ENCODE measurements around the gene KCNK4.

Gene KCNK4

DNA sequence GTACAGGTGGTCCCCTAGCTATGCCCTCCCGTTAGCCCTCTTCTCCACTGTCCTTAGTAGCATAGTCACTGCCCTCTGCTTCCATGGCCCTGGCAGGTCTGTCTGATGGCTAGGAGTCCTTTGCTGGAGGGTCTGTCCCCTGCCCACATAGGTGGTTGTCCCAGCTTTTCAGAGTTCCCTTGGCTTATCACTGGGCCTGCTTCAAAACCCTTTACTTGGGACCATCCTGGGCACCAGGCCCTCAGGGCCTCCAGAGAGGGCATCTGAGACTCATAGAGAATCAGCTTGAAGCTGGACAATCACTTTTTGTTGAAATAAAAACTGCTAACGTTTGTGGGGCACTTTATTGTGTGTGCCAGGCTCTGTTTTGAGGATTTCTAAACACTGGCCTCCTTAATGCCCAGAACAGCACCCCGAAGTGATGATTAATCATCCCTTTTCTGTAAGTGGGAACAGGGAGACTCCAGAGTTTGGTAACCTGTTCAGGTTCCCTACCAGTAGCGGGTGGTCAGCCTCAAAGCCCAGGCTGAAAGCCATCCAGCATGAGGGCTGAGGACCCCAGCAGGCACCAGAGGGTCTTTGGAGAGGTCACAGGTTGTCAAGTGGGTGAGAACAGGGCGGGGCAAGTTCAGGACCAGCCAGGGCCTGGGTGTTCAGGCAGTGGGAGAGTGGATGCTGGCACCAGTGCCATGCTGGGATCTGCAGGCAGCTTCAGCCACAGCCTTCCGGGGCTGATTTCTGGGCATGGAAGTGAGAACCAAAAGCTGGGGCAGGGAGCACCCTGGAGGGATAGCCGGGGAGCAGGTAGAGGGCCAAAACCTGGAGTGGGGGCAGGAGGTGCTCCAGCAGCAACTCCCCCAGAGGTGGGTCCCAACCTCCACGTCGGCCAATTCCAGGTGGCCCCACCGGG lies 495 bp upstream of the KCNK4 start:
- no peak overlapping the region for H3K4me3 ChIP-seq (ENCODE audit: low read depth, low read length)
- CTCF ChIA-PET: interaction anchor here (3.1 to 10.7 kb wide), 3 partner anchors 7 to 39 kb away, joined by 10 to 166 read pairs (median 15); partner anchors contain the start of genes CATSPERZ, ESRRA and PLCB3
- TF ChIP-seq, protein P1, sequence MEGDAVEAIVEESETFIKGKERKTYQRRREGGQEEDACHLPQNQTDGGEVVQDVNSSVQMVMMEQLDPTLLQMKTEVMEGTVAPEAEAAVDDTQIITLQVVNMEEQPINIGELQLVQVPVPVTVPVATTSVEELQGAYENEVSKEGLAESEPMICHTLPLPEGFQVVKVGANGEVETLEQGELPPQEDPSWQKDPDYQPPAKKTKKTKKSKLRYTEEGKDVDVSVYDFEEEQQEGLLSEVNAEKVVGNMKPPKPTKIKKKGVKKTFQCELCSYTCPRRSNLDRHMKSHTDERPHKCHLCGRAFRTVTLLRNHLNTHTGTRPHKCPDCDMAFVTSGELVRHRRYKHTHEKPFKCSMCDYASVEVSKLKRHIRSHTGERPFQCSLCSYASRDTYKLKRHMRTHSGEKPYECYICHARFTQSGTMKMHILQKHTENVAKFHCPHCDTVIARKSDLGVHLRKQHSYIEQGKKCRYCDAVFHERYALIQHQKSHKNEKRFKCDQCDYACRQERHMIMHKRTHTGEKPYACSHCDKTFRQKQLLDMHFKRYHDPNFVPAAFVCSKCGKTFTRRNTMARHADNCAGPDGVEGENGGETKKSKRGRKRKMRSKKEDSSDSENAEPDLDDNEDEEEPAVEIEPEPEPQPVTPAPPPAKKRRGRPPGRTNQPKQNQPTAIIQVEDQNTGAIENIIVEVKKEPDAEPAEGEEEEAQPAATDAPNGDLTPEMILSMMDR (IDR thresholded peaks at IDR 0.05; ENCODE audit: insufficient read depth, low read length, missing control alignments): no peak
- no peak for DNase-seq (ENCODE audit: low read depth, low spot score)
- POLR2A ChIA-PET: no interaction called here

DNA sequence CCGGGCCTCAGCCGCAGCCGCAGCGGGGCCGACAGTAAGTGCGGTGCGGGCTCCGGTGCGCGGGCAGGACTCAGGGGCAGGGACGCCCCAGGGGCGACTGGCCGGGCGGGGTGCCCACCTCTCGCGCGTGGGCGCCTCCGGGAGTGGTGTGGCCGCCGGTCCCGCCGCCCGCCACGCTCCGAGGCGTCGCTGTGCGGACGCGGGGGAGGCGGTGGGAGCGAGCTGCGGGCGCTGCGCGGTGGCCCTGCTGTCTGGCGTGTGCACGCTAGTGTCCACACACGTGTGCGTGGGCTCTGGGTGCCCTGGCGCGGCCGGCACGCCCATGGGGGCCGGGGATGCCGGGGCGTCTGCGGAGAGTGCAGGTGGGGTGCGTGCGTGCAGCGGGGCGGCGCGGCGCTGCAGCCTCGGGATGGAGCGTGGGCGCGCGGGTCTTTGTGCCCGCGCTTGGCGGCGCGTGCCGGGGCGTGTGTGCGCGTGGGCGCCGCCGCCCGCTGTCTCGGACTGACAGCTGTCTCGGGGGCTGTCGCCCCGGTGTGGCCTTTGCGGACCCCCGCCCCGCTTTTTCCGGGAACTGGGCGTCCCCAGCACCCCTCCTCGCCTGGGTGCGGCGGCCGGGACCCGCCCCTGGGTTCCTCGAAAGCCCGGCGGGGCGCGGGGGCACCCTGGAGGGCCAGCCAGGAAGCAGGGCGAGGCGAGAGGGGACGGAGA lies 804 bp downstream of the KCNK4 start:
- peak overlapping the region; percentile 29 for H3K4me3 ChIP-seq (ENCODE audit: low read depth, low read length)
- no peak for DNase-seq (ENCODE audit: low read depth, low spot score)
- CTCF ChIA-PET: interaction anchor here (1.0 to 10.7 kb wide), 7 partner anchors 9 to 87 kb away, joined by 3 to 166 read pairs (median 10); partner anchors contain the start of genes CATSPERZ, ESRRA and PLCB3
- POLR2A ChIA-PET: no interaction called here
- TF ChIP-seq, protein P1 (IDR thresholded peaks at IDR 0.05; ENCODE audit: insufficient read depth, low read length, missing control alignments): no peak

DNA sequence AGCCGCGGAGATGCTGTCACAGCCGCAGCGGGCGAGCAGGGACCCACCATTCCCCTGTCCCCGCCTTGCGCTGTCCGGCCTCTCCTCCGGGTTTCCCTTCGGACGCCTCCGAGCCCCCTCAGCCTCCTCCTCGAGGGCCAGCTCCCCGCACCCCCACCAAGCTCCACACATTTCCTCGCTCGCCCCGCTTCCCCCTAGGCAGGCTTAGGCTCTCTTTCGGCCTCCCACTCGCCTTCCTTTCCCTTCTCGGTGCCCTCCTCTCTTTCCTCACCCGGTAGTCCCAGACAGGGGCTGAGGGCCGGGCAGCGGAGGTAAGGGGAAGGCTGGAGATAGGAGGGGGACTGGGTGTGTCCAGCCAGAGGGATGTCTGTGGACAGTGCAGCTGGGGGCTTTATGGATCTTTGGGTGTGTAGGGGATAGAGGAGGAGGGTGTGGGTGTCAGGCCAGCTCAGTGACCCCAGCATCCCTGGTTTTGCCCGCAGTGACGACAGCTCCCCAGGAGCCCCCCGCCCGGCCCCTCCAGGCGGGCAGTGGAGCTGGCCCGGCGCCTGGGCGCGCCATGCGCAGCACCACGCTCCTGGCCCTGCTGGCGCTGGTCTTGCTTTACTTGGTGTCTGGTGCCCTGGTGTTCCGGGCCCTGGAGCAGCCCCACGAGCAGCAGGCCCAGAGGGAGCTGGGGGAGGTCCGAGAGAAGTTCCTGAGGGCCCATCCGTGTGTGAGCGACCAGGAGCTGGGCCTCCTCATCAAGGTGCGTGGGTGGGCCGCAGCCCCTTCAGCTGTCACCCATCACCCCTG lies 1.6 kb downstream of the KCNK4 start:
- no peak for DNase-seq (ENCODE audit: low read depth, low spot score)

DNA sequence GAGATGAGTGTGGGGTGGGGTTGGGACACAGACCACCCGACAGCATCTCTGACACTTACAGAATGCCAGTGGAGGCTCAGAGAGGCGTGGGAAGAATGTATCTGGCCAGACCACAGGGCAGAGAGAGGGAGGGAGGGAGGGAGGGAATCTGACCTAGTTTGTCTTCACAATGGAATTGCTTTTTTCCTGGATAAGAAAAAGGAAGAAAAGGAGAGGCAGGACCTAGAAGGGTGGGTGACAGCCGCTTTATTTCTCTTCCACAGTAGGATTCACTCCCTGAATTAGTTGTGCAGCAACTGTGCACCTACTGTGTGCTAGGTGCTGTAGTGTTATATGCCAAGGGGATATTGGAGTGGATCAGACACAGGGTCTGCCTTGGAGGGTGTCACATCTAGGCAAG lies 3.7 kb downstream of the KCNK4 start:
- DNase-seq (ENCODE audit: low read depth, low spot score): no peak
- ChIA-PET POLR2A (no interaction called here), CTCF (interaction anchor here (0.7 to 4.7 kb wide), 2 partner anchors 9 to 47 kb away, joined by 4 to 37 read pairs; no protein-coding TSS in a partner anchor)
- TF ChIP-seq, protein P1 (IDR thresholded peaks at IDR 0.05; ENCODE audit: insufficient read depth, low read length, missing control alignments): no peak
- H3K4me3 ChIP-seq (ENCODE audit: low read depth, low read length): no peak overlapping the region

More for the DNA sequence above, 1.6 kb downstream of the KCNK4 start:
- CTCF ChIA-PET: interaction anchor here (1.0 to 4.7 kb wide), 5 partner anchors 9 to 88 kb away, joined by 3 to 37 read pairs (median 6); no protein-coding TSS in a partner anchor
- POLR2A ChIA-PET: no interaction called here
- TF ChIP-seq, protein P1 (IDR thresholded peaks at IDR 0.05; ENCODE audit: insufficient read depth, low read length, missing control alignments): no peak
- H3K4me3 ChIP-seq (ENCODE audit: low read depth, low read length): peak overlapping the region; percentile 29

DNA sequence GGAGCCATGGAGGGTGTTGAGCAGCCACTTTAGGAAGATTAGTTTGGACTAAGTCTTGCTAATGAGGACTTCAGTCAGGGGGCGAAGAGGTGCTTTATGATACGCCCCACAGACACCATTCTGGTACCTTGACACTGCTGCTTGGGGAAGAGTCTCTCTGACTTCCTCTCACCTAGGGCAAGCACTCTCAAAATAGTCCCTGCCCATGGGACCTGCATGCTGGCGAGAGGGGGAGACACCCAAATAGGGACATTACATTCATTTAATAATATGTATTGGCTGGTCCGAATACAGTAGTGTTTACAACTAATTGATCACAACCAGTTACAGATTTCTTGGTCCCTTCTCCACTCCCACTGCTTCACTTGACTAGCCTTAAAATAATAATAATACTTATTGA lies 4.7 kb downstream of the KCNK4 start:
- POLR2A ChIA-PET: no interaction called here
- TF ChIP-seq, protein P1 (IDR thresholded peaks at IDR 0.05; ENCODE audit: insufficient read depth, low read length, missing control alignments): no peak
- no peak for DNase-seq (ENCODE audit: low read depth, low spot score)
- CTCF ChIA-PET: interaction anchor here (0.7 to 4.7 kb wide), 3 partner anchors 8 to 46 kb away, joined by 4 to 37 read pairs (median 5); partner anchors contain the start of gene PLCB3
- no peak overlapping the region for H3K4me3 ChIP-seq (ENCODE audit: low read depth, low read length)
